Tibial artery (tissue), 4 donors: Measurements from ENCODE around the gene WDR64.
"Not testable (repeated sequence)": the region's sequence is repeated elsewhere in the genome, so short reads cannot be mapped to it uniquely, and the experiment has no call there.

Experiments used
- DNase-seq, 2 donors: peaks; one replicate each; pipeline ENCODE4 v3.0.0-alpha.2; 2019
- H3K27ac ChIP-seq, 2 donors: fragments of 200-600 bp; sonication (generic) in 1 of 2; 1 replicate in 1 of 2; 2 replicates in 1 of 2; pipeline ENCODE4 v1.5.1; 2018 to 2019; ENCODE audit warnings: mild to moderate bottlenecking in 1 of 2
- H3K27me3 ChIP-seq, 2 donors: fragments of 200-600 bp; sonication (generic) in 1 of 2; one replicate each; pipeline versions ENCODE4 v1.5.1 to v1.6.0; 2016 to 2019
- H3K36me3 ChIP-seq, 3 donors: fragments of 200-600 bp; sonication (generic) in 2 of 3; one replicate each; pipeline ENCODE4 v1.5.1; 2016 to 2019; ENCODE audit warnings: mild to moderate bottlenecking in 2 of 3
- H3K4me1 ChIP-seq, 4 donors: fragments of 200-600 bp; sonication (generic) in 2 of 4; 1 replicate in 3 of 4; 2 replicates in 1 of 4; pipeline ENCODE4 v1.5.1; 2016 to 2019
- H3K4me3 ChIP-seq, 2 donors: fragments of 200-600 bp; sonication (generic) in 1 of 2; 1 replicate in 1 of 2; 2 replicates in 1 of 2; pipeline ENCODE4 v1.5.1; 2018 to 2019; ENCODE audit warnings: mild to moderate bottlenecking in 2 of 2
- H3K9me3 ChIP-seq, 3 donors: fragments of 200-600 bp; sonication (generic) in 1 of 3; one replicate each; pipeline ENCODE4 v1.5.1; 2016 to 2019
- intact Hi-C: fragments of 100-400 bp; cut with DNase I; formaldehyde crosslinking; loops from one replicate; pipeline ENCODE4 v1.15.0; 2023; ENCODE audit warnings: low total_unique reads
- TF ChIP-seq, protein P1 (sequence below), 2 experiments: fragments of 200-600 bp in 1 of 2; fragments of 450-650 bp in 1 of 2; IDR thresholded peaks; one replicate each; pipeline ENCODE4 v1.5.1; 2017 to 2019; ENCODE audit warnings: antibody characterized with exemption in 2 of 2, mild to moderate bottlenecking in 1 of 2, moderate library complexity in 1 of 2

The WDR64 gene

DNA sequence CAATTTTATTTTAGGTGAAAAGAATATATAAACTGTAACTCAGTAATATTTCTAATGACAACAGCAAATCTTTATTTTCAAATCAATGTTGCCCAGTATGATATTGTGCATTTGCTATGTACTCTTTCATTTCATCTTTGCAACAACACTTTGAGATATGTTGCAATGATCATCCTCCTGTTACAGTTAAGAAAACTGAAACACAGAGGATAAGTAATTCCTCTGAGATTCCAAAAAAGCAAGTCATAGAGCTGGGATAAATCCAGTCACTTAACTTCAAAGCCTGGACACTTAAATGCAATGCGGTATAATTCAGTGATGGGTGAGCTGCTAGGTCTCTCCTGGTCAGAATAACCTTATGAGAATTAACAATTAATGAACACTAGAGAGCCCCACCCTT, 147.3 kb downstream of the WDR64 start:
- no peaks in the 10 kb centered on the region for H3K4me1 ChIP-seq
- no peaks in the 10 kb centered on the region for H3K9me3 ChIP-seq
- no peaks in the 10 kb centered on the region for H3K27me3 ChIP-seq
- no peak for DNase-seq
- no peaks in the 10 kb centered on the region for H3K36me3 ChIP-seq
- no peak overlapping the region for H3K27ac ChIP-seq
- TF ChIP-seq, protein P1, sequence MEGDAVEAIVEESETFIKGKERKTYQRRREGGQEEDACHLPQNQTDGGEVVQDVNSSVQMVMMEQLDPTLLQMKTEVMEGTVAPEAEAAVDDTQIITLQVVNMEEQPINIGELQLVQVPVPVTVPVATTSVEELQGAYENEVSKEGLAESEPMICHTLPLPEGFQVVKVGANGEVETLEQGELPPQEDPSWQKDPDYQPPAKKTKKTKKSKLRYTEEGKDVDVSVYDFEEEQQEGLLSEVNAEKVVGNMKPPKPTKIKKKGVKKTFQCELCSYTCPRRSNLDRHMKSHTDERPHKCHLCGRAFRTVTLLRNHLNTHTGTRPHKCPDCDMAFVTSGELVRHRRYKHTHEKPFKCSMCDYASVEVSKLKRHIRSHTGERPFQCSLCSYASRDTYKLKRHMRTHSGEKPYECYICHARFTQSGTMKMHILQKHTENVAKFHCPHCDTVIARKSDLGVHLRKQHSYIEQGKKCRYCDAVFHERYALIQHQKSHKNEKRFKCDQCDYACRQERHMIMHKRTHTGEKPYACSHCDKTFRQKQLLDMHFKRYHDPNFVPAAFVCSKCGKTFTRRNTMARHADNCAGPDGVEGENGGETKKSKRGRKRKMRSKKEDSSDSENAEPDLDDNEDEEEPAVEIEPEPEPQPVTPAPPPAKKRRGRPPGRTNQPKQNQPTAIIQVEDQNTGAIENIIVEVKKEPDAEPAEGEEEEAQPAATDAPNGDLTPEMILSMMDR (IDR thresholded peaks at IDR 0.05) = no peak
- no peak overlapping the region for H3K4me3 ChIP-seq
- intact Hi-C loops = no loop called here

DNA sequence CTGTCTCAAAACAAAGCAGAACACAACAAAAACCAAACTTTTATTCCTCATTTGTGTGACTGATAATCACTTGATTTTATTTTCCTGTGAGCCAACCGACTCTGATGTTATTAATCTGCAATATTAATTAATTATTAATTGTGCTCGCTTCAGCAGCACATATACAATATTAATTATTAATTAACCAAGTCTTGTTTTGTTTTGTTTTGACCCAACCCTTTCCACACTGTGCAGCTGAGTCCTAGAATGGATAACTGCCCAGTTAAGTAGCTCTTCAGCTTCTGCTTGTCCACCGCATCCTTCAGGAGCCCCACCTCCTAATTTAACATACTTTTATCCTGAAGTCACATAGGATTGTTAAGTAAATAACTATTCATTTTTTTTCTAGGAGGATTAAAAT, 148.6 kb downstream of the WDR64 start:
- intact Hi-C loops = no loop called here
- no peak for DNase-seq

DNA sequence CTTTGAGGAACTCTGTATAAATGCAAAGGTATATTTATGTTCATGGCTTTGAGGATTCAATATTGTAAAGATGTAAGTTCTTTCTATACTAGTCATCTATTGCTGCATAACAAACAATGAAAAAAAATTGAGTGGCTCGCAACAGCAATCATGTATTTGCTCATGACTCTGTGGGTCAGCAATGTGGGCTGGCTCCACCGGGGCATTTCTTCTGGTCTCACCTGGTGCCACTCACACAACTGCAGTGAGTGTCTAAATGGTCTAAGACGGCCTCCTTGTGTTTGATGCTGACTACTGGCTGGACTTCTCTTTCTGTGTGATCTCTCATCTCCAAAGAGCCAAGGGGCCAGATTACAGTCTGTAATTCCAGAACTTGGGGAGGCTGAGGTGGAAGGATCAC, 150.8 kb downstream of the WDR64 start:
- Histone ChIP-seq H3K36me3 (no peaks in the 10 kb centered on the region), H3K27me3 (no peaks in the 10 kb centered on the region), H3K9me3 (no peaks in the 10 kb centered on the region), H3K4me3 (no peak overlapping the region), H3K27ac (no peak overlapping the region), H3K4me1 (no peaks in the 10 kb centered on the region)
- no peak for DNase-seq
- intact Hi-C loops = no loop called here
- TF ChIP-seq, protein P1 (IDR thresholded peaks at IDR 0.05) = no peak

More for the DNA sequence above, 148.6 kb downstream of the WDR64 start:
- Histone ChIP-seq H3K36me3 (no peaks in the 10 kb centered on the region), H3K9me3 (no peaks in the 10 kb centered on the region), H3K27me3 (no peaks in the 10 kb centered on the region), H3K4me1 (no peaks in the 10 kb centered on the region), H3K27ac (no peak overlapping the region), H3K4me3 (no peak overlapping the region)
- TF ChIP-seq, protein P1 (IDR thresholded peaks at IDR 0.05) = no peak

DNA sequence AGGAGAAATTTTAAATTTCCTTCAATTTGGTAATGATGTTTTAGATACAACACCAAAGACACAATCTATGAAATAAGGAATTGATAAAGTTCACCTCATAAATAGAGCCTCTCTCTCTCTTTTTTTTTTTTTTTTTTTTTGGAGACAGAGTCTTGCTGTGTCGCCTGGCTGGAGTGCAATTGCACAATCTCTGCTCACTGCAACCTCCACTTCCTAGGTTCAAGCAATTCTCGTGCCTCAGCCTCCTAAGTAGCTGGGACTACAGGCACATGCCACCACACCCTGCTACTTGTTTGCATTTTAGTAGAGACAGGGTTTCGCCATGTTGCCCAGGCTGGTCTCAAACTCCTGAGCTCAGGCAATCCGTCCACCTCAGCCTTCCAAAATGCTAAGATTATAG, 152.6 kb downstream of the WDR64 start:
- H3K4me1 ChIP-seq, H3K36me3 ChIP-seq, H3K9me3 ChIP-seq, DNase-seq, H3K27me3 ChIP-seq, H3K4me3 ChIP-seq, H3K27ac ChIP-seq, intact Hi-C loops: not testable (repeated sequence)

DNA sequence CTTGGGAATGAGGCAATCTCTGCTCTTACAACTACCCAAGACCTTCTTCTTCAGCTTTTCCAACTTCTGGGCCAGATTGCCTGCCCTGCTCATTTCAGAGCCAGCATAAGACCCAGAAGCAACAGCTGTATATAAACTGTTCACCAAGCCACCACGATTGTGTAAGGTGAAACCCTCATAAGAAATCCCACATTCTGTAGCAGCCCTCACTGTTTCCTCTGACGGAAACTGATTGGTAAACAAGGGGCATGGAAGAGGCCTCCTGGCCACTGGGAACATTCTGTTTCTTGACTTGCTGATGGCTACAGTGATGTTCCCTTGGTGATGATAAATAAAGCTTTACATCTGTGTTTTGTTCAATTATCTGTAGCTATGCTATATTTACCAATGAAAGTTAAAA, 156.2 kb downstream of the WDR64 start:
- Histone ChIP-seq H3K36me3 (no peaks in the 10 kb centered on the region), H3K4me3 (no peak overlapping the region), H3K4me1 (no peaks in the 10 kb centered on the region), H3K9me3 (no peaks in the 10 kb centered on the region), H3K27ac (no peak overlapping the region), H3K27me3 (no peaks in the 10 kb centered on the region)
- intact Hi-C loops = no loop called here
- DNase-seq = no peak
- TF ChIP-seq, protein P1 (IDR thresholded peaks at IDR 0.05) = no peak

DNA sequence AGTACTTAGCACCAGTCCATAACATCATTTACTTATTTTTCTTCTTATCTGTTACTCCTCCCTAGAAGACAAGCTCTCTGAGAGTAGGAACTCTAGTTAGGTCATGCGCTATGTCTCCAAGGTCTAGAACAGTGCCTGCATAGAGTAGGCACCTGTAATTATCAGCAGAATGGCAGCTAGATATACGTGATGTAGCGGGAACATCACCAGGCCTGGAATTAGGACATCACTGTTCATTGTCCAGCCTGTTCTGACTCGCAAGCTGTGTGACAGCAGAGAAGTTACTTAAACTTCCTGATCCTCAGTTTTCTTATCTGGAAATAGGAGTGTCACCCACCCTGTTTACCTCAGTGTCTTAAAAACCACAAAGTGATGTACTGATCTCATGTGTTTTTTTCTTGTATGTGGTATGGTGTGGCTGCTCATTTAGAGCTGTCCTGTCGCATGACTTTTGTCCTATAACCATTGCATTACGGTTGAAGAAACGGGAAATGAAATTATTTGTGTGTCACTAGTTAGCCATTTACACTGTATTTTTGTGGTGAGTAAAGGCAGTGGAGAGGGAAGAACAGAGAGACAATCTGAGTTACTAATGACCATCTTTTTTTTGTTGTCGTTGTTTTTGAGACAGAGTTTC, 158.8 kb downstream of the WDR64 start:
- Histone ChIP-seq H3K27me3 (no peaks in the 10 kb centered on the region), H3K9me3 (no peaks in the 10 kb centered on the region), H3K27ac (no peak overlapping the region), H3K4me3 (no peak overlapping the region), H3K36me3 (no peaks in the 10 kb centered on the region), H3K4me1 (no peaks in the 10 kb centered on the region)
- TF ChIP-seq, protein P1 (IDR thresholded peaks at IDR 0.05) = no peak
- no peak for DNase-seq
- intact Hi-C loops = no loop called here
